ENCODE measurements around the gene PXMP2. TPM values are rescaled to one million over a fixed set of nuclear protein-coding genes. Genes with fewer than 3 reads are reported as not detected.

PXMP2 gene
- total and polyA plus RNA-seq, 2 of the 8 experiments (the other 6 are each of a cell fraction or from before 2014, with no cell fraction given), result 13.8 to 15.1 TPM

DNA sequence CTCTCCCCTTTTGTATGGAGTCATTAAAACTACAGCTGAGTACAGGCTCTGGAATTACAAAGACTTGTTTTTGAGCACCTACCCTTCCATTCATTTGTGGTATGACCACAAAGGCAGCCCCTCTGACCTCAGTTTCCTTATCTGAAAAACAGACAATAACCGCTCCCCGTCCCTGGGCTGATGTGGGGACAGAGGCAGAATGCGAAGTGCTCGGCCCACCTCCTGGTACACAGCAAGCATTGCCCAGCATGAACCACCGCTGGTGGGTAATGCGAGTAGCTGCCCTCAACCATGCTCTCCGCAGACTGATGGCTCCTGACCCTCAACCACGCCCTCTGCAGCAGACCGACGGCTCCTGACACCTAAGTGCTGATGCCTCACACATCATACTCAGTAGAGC, 46.5 kb upstream of the PXMP2 start:
- H3K4me2 ChIP-seq (ENCODE audit: insufficient read depth in 1 of 2, low read depth in 2 of 2, low read length in 2 of 2), result no peak overlapping the region
- H2BK15ac ChIP-seq (ENCODE audit: low read length), result no peak overlapping the region
- H3K36me3 ChIP-seq (ENCODE audit: control insufficient read depth in 2 of 4, insufficient read depth in 4 of 4, low read length in 3 of 4), result peaks cover 37 to 69% (median 58%) of the 10 kb centered on the region in 4 experiments
- no peak overlapping the region for H2BK12ac ChIP-seq (ENCODE audit: low read depth, low read length)
- ChIA-PET CTCF (ENCODE audit: partially characterized antibody) (interaction anchor here (1.0 to 9.3 kb wide), 3 partner anchors 7 to 24 kb away, joined by 3 to 61 read pairs (median 28); no protein-coding TSS in a partner anchor), POLR2A (ENCODE audit: partially characterized antibody) (interaction anchor here (0.9 to 1.8 kb wide), 4 partner anchors 11 to 17 kb away, joined by 3 to 7 read pairs (median 3); no protein-coding TSS in a partner anchor)
- no peak overlapping the region for H2AK5ac ChIP-seq (ENCODE audit: low read depth, low read length)
- no peak overlapping the region for H3K14ac ChIP-seq (ENCODE audit: insufficient read length)
- H4K20me1 ChIP-seq (replicated peaks in 1 of 2; ENCODE audit: control insufficient read depth in 1 of 2, insufficient read depth in 2 of 2, low read length in 2 of 2), result peaks cover 5 to 31% of the 10 kb centered on the region in 2 experiments
- TF ChIP-seq SIX5 (IDR thresholded peaks at IDR 0.05; ENCODE audit: low read depth, low read length) (no peak), TBP (IDR thresholded peaks at IDR 0.05; ENCODE audit: low read depth, low read length) (no peak), HDAC2 (IDR thresholded peaks at IDR 0.05; ENCODE audit: borderline replicate concordance in 1 of 2, low read depth in 2 of 2, low read length in 2 of 2) (no peak), RBBP5 (IDR thresholded peaks at IDR 0.05; ENCODE audit: borderline replicate concordance, low read depth, low read length) (no peak), TAF7 (optimal IDR thresholded peaks at IDR 0.05; ENCODE audit: borderline replicate concordance, low read depth, low read length) (no peak), JUND (IDR thresholded peaks at IDR 0.05; ENCODE audit: low read length) (no peak)
- H3K4me1 ChIP-seq (replicated peaks in 1 of 4; ENCODE audit: control insufficient read depth in 3 of 4, insufficient read depth in 4 of 4, low read length in 3 of 4), result no peaks in the 10 kb centered on the region
- H3K23me2 ChIP-seq (ENCODE audit: low read depth, low read length), result no peaks in the 10 kb centered on the region
- H3K79me1 ChIP-seq (ENCODE audit: low read depth, low read length), result no peaks in the 10 kb centered on the region; the same call in 1 of the 2 replicates
- no peak overlapping the region for H2BK20ac ChIP-seq (ENCODE audit: low read length)
- no peak overlapping the region; the same call in 1 of the 2 replicates for H3K18ac ChIP-seq (ENCODE audit: extremely low read depth, low read length)
- WGBS, 2 experiments (ENCODE audit: extremely low coverage in 1 of 2, insufficient coverage in 1 of 2, insufficient read length in 1 of 2, insufficient replicate concordance in 2 of 2, low coverage in 1 of 2, low lambda C conversion rate in 2 of 2, missing lambda C conversion rate in 1 of 2), result 96% methylated on average over 10 of the region's 10 CpGs; no CpG with 5 or more reads in 1 of the 2 experiments
- no peak overlapping the region for H3K27ac ChIP-seq (ENCODE audit: low read depth, low read length)
- no peak overlapping the region for H3K9ac ChIP-seq (replicated peaks in 1 of 4; ENCODE audit: extremely low read depth in 1 of 4, low read depth in 3 of 4, low read length in 3 of 4)
- H4K5ac ChIP-seq (ENCODE audit: insufficient read length, low read depth, low read length), result no peak overlapping the region
- H2BK120ac ChIP-seq (replicated peaks; ENCODE audit: low read depth, low read length), result no peak overlapping the region
- no peak for FAIRE-seq
- no peak for DNase-seq (ENCODE audit: low read depth in 1 of 2, low spot score in 2 of 2)
- H3K9me3 ChIP-seq (ENCODE audit: insufficient read depth in 2 of 2, low read depth in 1 of 2, low read length in 1 of 2), result no peaks in the 10 kb centered on the region
- H2BK5ac ChIP-seq (ENCODE audit: low read depth, low read length), result no peak overlapping the region
- H4K8ac ChIP-seq (ENCODE audit: extremely low read depth, insufficient read depth, low read length), result no peak overlapping the region
- no peak overlapping the region for H2AFZ ChIP-seq (ENCODE audit: low read length)
- no peaks in the 10 kb centered on the region for H3K79me2 ChIP-seq (ENCODE audit: control insufficient read depth in 1 of 2, insufficient read depth in 2 of 2, low read length in 2 of 2)
- no peak overlapping the region for H3K4ac ChIP-seq (replicated peaks; ENCODE audit: insufficient read length, low read depth, low read length)
- no peak overlapping the region for H3K4me3 ChIP-seq (ENCODE audit: extremely low read depth in 1 of 4, insufficient read depth in 2 of 4, low read depth in 3 of 4, low read length in 4 of 4)
- no peaks in the 10 kb centered on the region for H3K27me3 ChIP-seq (replicated peaks in 1 of 4; ENCODE audit: control insufficient read depth in 3 of 4, extremely low read depth in 1 of 4, insufficient read depth in 3 of 4, low read length in 3 of 4)
- H3K56ac ChIP-seq (replicated peaks; ENCODE audit: insufficient read length, low read depth, low read length), result no peak overlapping the region
- no peak overlapping the region for H3K23ac ChIP-seq (ENCODE audit: insufficient read length)
- no peak overlapping the region for H4K91ac ChIP-seq (replicated peaks; ENCODE audit: insufficient read length, low read length)
